ENCODE results near the gene RAB3C. TPM values are rescaled to one million over a fixed set of nuclear protein-coding genes. Genes with fewer than 3 reads are reported as not detected.

RAB3C gene
- total and polyA plus RNA-seq, 12 donors = 0.09 to 22.0 (median 6.1) TPM

DNA sequence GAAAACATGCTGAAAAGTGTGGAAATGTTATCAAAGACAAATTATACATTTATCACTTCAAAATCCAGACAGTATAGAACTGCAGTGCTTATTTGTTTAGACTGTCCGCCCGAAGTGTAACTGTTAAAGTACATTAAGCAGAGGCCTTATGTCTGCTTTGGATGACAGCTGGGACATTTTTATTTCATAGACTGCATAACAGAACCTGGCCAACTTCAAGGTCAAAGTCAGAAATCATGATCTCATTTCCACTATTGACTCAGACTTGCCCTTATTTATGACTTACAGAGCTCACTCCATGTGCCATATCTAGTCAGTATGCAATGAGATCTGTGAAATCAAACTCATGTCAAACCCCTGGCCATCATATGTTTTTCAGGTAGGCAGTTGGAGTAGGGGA lies 87.7 kb downstream of the RAB3C start:
- no peak for TF ChIP-seq POLR2A (IDR thresholded peaks at IDR 0.05)
- TF ChIP-seq, protein P1, sequence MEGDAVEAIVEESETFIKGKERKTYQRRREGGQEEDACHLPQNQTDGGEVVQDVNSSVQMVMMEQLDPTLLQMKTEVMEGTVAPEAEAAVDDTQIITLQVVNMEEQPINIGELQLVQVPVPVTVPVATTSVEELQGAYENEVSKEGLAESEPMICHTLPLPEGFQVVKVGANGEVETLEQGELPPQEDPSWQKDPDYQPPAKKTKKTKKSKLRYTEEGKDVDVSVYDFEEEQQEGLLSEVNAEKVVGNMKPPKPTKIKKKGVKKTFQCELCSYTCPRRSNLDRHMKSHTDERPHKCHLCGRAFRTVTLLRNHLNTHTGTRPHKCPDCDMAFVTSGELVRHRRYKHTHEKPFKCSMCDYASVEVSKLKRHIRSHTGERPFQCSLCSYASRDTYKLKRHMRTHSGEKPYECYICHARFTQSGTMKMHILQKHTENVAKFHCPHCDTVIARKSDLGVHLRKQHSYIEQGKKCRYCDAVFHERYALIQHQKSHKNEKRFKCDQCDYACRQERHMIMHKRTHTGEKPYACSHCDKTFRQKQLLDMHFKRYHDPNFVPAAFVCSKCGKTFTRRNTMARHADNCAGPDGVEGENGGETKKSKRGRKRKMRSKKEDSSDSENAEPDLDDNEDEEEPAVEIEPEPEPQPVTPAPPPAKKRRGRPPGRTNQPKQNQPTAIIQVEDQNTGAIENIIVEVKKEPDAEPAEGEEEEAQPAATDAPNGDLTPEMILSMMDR (IDR thresholded peaks at IDR 0.05) = no peak
- no peak overlapping the region for H3K27ac ChIP-seq
- H3K9me3 ChIP-seq (replicated peaks in 1 of 3) = no peaks in the 10 kb centered on the region
- no peak overlapping the region for H3K4me3 ChIP-seq
- intact Hi-C loops (cut with DNase I) = no loop called here
- WGBS, 4 donors = 25 to 55% (median 46%) methylated on average over 2 of the region's 2 CpGs
- peak in 1 of 7 donors; percentile 1 for DNase-seq
- no peaks in the 10 kb centered on the region for H3K36me3 ChIP-seq (replicated peaks in 1 of 2)
- no peaks in the 10 kb centered on the region for H3K27me3 ChIP-seq
- H3K4me1 ChIP-seq (replicated peaks in 1 of 2) = no peaks in the 10 kb centered on the region

DNA sequence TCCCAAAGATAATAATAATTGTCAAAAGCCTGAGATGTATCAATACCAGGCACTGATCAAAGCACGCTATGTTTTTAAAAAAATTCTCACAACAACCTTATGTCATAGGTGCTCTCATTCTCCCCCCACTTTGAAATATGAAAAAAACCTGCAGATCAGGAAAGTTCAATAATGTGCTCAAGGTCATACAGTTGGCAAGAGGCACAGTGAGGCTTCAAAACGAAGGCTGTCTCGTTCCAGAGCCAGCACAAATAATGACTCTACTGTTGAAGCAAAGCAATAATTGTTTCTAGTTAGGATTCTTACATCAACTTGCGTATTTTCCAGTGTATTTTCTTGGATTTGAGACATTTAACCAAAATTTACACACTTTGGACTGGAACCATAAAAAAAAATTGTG lies 88.3 kb downstream of the RAB3C start:
- Histone ChIP-seq H3K9me3 (replicated peaks in 1 of 3) (no peaks in the 10 kb centered on the region), H3K36me3 (replicated peaks in 1 of 2) (no peaks in the 10 kb centered on the region), H3K27ac (no peak overlapping the region), H3K4me3 (no peak overlapping the region), H3K4me1 (replicated peaks in 1 of 2) (no peaks in the 10 kb centered on the region), H3K27me3 (no peaks in the 10 kb centered on the region)
- DNase-seq = peak in 1 of 7 donors; percentile 6
- no peak for TF ChIP-seq POLR2A (IDR thresholded peaks at IDR 0.05)
- TF ChIP-seq, protein P1 (IDR thresholded peaks at IDR 0.05) = no peak
- 48 to 54% (median 50%) methylated on average over 4 of the region's 4 CpGs for WGBS, 4 donors
- intact Hi-C loops (cut with DNase I) = no loop called here

DNA sequence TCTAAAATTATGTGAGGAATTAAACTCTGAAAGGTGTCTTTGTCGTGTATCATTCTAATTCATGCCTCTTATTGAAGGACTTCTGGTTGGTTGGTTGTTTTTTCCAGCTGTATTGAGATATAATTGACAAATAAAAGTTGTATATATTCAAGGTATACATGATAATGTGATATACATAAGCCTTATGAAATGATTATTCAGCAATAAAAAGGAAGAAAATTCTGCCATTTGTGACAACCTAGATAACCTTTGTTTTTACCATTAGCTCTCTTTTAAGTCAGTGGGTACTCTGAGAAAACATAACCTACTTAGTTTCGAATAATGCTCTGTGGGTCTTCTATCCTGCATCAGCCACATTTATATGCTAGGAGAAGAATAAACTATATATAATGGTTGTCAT lies 89.6 kb downstream of the RAB3C start:
- TF ChIP-seq, protein P1 (IDR thresholded peaks at IDR 0.05) = no peak
- TF ChIP-seq POLR2A (IDR thresholded peaks at IDR 0.05) = no peak
- intact Hi-C loops (cut with DNase I) = no loop called here
- Histone ChIP-seq H3K9me3 (replicated peaks in 1 of 3) (no peaks in the 10 kb centered on the region), H3K27ac (no peak overlapping the region), H3K27me3 (no peaks in the 10 kb centered on the region), H3K36me3 (replicated peaks in 1 of 2) (no peaks in the 10 kb centered on the region), H3K4me1 (replicated peaks in 1 of 2) (no peaks in the 10 kb centered on the region), H3K4me3 (no peak overlapping the region)
- no peak for DNase-seq
- WGBS, 4 donors = 88 to 96% (median 91%) methylated on average over 2 of the region's 2 CpGs

DNA sequence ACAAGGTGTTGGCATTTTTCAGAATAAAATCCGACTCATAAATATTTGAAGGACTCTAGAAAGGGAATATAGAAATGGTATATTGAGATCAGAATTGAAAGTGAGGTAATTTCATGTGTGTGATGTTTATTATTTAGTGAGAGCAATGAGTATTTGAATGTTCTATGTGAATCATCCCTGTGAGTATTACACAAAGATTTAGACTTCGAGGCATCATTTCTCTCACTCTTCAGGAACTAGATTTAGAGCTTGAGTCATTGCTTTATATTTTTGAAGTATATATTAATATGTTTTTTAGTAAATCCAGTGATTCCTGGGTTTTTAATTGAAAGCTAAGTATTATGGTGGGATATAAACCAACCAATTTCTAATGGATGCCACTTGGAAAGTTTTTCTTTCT lies 91.2 kb downstream of the RAB3C start:
- Histone ChIP-seq H3K9me3 (replicated peaks in 1 of 3) (no peaks in the 10 kb centered on the region), H3K4me3 (no peak overlapping the region), H3K36me3 (replicated peaks in 1 of 2) (no peaks in the 10 kb centered on the region), H3K27ac (no peak overlapping the region), H3K4me1 (replicated peaks in 1 of 2) (no peaks in the 10 kb centered on the region), H3K27me3 (no peaks in the 10 kb centered on the region)
- intact Hi-C loops (cut with DNase I) = no loop called here
- TF ChIP-seq POLR2A (IDR thresholded peaks at IDR 0.05) = no peak
- TF ChIP-seq, protein P1 (IDR thresholded peaks at IDR 0.05) = no peak
- DNase-seq = no peak
- WGBS, 4 donors = 84 to 95% (median 85%) methylated on average over 2 of the region's 2 CpGs
